Stimulated activated CD8-positive, alpha-beta memory T cell treated with anti-CD3 and anti-CD28 coated beads, Interleukin-15, amount 100 ng/mL, for 1 hour (primary cell): Measurements from ENCODE around the gene TSHZ1.

Experiments used
- DNase-seq: peaks from one replicate; pipeline ENCODE4 v3.0.0-alpha.2; 2020; ENCODE audit warnings: low read depth

The TSHZ1 gene

GRCh38 chr18:75246721-75247610, 36.4 kb downstream of the TSHZ1 start:
- no peak for DNase-seq

DNA sequence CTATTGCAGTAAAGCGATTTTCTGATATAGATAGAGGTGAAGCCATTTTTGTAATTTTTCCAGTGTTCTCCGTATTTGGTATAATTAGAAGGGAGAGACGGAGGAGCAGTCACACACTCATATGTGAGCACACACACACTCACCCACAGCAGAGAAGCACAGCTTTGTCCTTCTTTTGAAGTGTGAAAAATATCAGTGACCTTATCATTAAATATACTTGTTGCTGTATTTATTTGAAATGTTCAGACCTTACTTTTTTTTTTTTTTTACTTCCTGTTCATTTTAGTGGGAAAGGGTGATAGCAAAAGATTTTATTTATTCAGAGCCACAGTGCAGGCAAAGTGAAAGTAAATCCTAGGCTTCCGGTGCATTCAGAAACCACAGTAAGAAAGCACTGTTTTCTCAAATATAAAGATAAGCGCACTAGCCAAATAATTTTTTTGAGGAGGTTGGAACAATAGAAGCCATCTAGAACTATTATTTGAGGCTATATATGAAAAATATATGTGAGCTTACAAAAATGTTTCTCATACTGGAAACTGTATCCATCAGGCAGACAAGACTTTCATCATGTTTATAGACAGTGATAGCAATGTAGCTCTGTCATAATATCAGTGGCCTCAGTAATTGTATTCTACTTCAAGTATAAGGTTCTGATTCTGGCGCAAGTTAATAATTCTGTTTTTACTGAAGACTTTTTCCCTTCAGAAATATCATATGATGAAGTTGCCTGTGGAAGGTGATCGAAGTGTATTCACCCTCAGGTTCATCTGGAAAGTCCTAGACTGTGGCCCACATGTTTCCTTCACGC, 37.2 kb downstream of the TSHZ1 start:
- no peak for DNase-seq

DNA sequence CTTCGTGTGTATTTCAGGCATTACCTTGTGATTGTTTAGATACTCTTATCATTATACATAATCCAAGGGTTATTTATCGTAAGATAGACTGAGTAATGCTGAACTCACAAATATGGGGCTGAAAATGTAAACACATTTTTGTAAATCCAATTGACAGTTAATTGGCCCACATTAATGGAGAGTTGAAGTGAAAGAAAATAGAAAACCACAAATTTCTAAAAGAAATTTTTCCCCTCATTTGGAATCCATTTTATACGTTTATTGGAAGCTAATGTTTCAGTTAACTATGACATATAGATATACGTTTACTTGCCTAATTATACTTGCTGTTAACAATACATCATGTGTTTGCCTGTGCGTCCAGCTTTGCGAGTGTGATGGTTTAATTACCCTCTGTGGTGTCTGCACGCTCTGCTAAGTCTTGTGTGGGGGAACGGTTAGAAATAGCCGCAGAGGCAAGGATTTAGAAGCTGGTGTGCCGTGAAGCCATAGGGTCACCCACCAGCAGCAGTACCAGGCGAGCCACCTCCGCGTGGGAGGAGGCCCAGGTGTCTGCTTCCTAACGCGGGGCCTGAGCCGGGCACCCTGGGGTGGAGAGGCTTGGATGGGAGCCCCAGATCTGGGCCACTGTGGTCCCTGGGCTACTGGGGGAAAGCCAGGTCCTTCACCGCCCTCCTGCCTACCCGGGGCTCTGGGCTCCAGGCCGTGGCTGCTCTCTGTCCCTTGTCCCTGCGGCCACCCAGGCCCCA, 38.0 kb downstream of the TSHZ1 start:
- no peak for DNase-seq

- DNase-seq, result no peak
These were observed 38.5 kb downstream of the TSHZ1 start for GRCh38 chr18:75249175-75249518.

DNA sequence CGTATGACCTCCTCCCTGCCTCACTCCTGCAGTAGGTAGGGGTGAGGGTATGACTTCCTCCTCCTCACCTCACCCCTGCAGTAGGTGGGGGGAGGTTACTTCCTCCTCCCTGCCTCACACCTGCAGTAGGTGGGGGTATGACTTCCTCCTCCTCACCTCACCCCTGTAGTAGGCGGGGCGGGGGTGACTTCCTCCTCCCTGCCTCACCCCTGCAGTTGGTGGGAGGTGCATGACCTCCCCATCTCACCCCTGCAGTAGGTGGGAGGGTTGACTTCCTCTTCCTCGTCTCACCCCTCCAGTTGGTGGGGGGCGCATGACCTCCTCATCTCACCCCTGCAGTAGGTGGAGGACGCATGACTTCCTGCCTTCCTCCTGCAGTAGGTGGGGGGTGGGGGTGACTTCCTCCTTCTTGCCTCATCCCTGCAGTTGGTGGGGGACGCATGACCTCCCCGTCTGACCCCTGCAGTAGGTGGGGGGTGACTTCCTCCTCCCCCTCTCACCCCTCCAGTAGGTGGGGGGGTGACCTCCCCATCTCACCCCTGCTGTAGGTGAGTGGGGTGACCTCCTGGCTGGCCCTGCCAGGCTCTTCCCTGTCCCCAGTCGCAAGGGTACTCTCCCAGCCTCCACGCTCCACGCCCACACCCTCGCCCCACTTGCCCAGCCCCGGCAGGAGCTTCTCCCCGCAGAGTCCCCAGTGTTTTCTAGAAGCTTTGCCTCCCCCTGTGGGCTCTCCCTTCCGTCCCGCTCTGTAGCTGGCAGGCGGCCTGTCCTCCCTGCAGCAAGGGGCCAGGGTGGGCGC, 39.3 kb downstream of the TSHZ1 start:
- DNase-seq, result no peak

DNA sequence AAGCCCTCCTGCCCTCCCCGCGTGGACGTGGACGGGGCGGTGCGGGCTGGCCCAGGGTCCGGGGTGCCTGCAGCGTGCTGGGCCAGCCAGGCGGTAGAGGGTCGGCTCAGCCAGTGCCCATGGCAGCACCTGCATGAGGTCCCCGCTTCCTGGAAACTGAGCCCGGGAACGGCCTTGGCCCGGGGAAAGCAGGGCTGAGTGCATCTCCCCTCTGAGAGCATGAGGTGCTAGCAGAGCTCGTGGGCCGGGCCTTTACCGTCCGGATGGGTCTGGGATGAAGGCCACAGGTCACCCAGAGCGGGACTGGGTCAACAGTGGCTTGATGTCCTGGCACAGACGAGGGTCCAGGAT, 39.8 kb downstream of the TSHZ1 start:
- no peak for DNase-seq

GRCh38 chr18:75251466-75251865, 40.9 kb downstream of the TSHZ1 start:
- no peak for DNase-seq

- no peak for DNase-seq
These were observed 41.5 kb downstream of the TSHZ1 start for GRCh38 chr18:75252136-75252535.

- DNase-seq, result no peak
These were observed 42.4 kb downstream of the TSHZ1 start for GRCh38 chr18:75253043-75253442.

DNA sequence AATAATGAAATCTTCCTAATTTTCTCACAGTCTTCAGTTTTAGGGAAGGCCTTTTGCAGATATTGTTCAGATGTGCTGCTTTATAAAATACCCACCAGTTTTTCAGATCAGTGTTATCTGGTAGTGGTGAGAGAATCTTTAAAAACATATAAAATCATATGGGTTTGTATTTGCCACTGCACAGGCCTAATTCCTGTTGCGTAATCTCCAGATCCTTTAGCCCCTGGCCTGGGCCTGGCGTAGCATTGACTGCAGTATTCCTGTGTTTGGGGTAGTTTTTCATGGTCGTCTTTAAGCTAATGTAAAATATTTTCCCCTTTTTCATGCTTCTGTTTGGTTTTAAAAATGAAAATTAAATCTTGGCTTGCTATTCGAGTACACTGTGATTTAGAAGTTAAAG, 43.2 kb downstream of the TSHZ1 start:
- DNase-seq, result no peak

DNA sequence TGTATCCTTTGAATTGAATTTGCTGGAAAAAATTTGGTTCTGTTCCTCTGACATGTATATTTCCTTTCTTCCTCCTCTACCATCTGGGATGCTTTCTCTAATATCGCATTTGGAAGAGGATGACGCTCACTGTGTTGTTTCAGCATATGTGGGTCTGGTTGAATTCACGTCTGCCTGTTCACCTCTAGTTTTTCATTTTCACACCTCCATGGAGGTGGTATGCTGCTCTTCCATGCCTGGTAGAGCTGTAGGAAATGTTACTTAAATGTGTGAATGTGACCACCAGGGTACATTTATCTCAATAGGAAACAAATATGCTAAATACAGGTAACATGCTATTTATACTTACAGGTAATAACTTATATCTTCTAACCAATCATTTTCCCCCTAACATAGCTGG, 44.5 kb downstream of the TSHZ1 start:
- no peak for DNase-seq

GRCh38 chr18:75256376-75256775, 45.8 kb downstream of the TSHZ1 start:
- no peak for DNase-seq

- no peak for DNase-seq
These were observed 47.0 kb downstream of the TSHZ1 start for GRCh38 chr18:75257605-75258004.

- no peak for DNase-seq
These were observed 51.0 kb downstream of the TSHZ1 start for GRCh38 chr18:75261430-75262223.

DNA sequence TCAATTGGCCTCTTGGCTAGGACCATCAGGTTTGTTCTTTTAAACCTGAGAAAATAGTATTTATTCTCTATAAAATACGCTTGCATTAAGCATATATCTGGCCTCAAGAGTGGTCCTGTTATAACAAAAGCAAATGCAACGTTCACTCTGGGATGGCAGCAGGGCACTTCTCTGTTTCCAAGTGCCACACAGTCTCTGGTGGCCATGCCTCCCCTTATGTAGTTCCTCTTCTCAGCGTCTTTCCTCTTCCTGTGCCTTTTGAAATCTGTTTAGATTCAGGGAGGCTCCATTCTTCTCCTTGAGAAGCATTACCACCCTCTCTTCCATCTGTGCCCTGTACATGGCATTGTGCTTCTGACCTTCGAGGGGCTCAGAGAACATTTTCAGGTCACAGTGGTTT, 51.9 kb downstream of the TSHZ1 start:
- no peak for DNase-seq

GRCh38 chr18:75264195-75264594, 53.6 kb downstream of the TSHZ1 start:
- no peak for DNase-seq

GRCh38 chr18:75264926-75265597, 54.5 kb downstream of the TSHZ1 start:
- no peak for DNase-seq

- DNase-seq, result no peak
These were observed 55.3 kb downstream of the TSHZ1 start for GRCh38 chr18:75265872-75266271.

- no peak for DNase-seq
These were observed 57.2 kb downstream of the TSHZ1 start for GRCh38 chr18:75267643-75268363.

DNA sequence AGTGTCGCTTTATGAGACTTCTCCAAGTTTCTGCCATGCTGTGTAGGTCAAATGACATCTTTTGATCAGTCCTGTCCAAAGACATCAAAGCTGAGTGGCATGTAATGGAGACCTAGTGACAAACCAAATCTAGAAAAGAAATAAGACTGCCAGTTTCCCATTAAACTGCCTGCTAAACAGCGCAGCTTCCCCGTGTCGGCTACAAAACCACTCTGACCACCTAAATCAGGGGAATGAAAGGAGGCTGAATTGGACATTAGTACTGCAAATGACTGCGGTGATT, 57.7 kb downstream of the TSHZ1 start:
- no peak for DNase-seq
